Regular cardiac myocyte (primary cell): ENCODE results near the gene ARHGAP22. TPM values are rescaled to one million over a fixed set of nuclear protein-coding genes. Genes with fewer than 3 reads are reported as not detected.

Source experiments
- total RNA-seq: library from RNA; depleted of rRNA; stranded (reverse); fragments of >200 nt; gene quantifications from 2 replicates; pipeline ENCODE4 v1.2.3, GENCODE V29; 2014

Gene ARHGAP22, protein sequence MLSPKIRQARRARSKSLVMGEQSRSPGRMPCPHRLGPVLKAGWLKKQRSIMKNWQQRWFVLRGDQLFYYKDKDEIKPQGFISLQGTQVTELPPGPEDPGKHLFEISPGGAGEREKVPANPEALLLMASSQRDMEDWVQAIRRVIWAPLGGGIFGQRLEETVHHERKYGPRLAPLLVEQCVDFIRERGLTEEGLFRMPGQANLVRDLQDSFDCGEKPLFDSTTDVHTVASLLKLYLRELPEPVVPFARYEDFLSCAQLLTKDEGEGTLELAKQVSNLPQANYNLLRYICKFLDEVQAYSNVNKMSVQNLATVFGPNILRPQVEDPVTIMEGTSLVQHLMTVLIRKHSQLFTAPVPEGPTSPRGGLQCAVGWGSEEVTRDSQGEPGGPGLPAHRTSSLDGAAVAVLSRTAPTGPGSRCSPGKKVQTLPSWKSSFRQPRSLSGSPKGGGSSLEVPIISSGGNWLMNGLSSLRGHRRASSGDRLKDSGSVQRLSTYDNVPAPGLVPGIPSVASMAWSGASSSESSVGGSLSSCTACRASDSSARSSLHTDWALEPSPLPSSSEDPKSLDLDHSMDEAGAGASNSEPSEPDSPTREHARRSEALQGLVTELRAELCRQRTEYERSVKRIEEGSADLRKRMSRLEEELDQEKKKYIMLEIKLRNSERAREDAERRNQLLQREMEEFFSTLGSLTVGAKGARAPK
- 70.2 and 156 TPM in 2 replicates for total RNA-seq

GRCh38 chr10:48604991-48605508 lies at the start of gene ARHGAP22:
TSS of gene ARHGAP22 (minus strand) at chr10:48605073. CDS start at chr10:48604796, 277 bp downstream.

Other genes with a start within 250 kb of the ARHGAP22 start
- not detected in 2 replicates for gene WDFY4, start 79.8 kb upstream of the ARHGAP22 start, total RNA-seq